ENCODE data around the gene DNAJC19. TPM values are rescaled to one million over a fixed set of nuclear protein-coding genes. Genes with fewer than 3 reads are reported as not detected.

Gene DNAJC19
- total RNA-seq, 2 experiments from 2014 or later, result 49.1 to 56.6 TPM

GRCh38 chr3:180959691-180960090 lies 29.8 kb downstream of the DNAJC19 start:
- Mint-ChIP-seq H3K4me1 (ENCODE audit: low read depth) (peaks cover 7% of the 10 kb centered on the region), H3K27me3 (ENCODE audit: low read depth) (no peaks in the 10 kb centered on the region), H3K9me3 (ENCODE audit: insufficient read depth) (no peaks in the 10 kb centered on the region), H3K4me3 (no peak overlapping the region), H3K27ac (no peak overlapping the region), H3K36me3 (ENCODE audit: low read depth) (peaks cover 66% of the 10 kb centered on the region)
- DNase-seq (no peak), ATAC-seq (no peak)
- CTCF ChIA-PET, result no interaction called here
- POLR2A ChIA-PET, result no interaction called here

- Mint-ChIP-seq H3K4me1 (ENCODE audit: low read depth) (no peaks in the 10 kb centered on the region), H3K9me3 (ENCODE audit: insufficient read depth) (no peaks in the 10 kb centered on the region), H3K27me3 (ENCODE audit: low read depth) (no peaks in the 10 kb centered on the region), H3K4me3 (no peak overlapping the region), H3K36me3 (ENCODE audit: low read depth) (peaks cover 58% of the 10 kb centered on the region), H3K27ac (no peak overlapping the region)
- ChIA-PET POLR2A (no interaction called here), CTCF (no interaction called here)
- DNase-seq, result no peak
- ATAC-seq, result no peak
Measured at GRCh38 chr3:180947761-180948390, 41.7 kb downstream of the DNAJC19 start.

- Mint-ChIP-seq H3K27ac (no peak overlapping the region), H3K4me3 (no peak overlapping the region), H3K9me3 (ENCODE audit: insufficient read depth) (no peaks in the 10 kb centered on the region), H3K27me3 (ENCODE audit: low read depth) (no peaks in the 10 kb centered on the region), H3K4me1 (ENCODE audit: low read depth) (peaks cover 5% of the 10 kb centered on the region), H3K36me3 (ENCODE audit: low read depth) (peaks cover 51% of the 10 kb centered on the region)
- POLR2A ChIA-PET, result no interaction called here
- DNase-seq (no peak), ATAC-seq (no peak)
- CTCF ChIA-PET, result no interaction called here
Measured at GRCh38 chr3:180940826-180941225, 48.7 kb downstream of the DNAJC19 start.

GRCh38 chr3:180934638-180935037 lies 54.9 kb downstream of the DNAJC19 start:
- Mint-ChIP-seq H3K4me3 (no peak overlapping the region), H3K27ac (no peak overlapping the region), H3K9me3 (ENCODE audit: insufficient read depth) (no peaks in the 10 kb centered on the region), H3K36me3 (ENCODE audit: low read depth) (peaks cover 42% of the 10 kb centered on the region), H3K27me3 (ENCODE audit: low read depth) (no peaks in the 10 kb centered on the region), H3K4me1 (ENCODE audit: low read depth) (peaks cover 11% of the 10 kb centered on the region)
- ATAC-seq, result no peak
- ChIA-PET CTCF (interaction anchor here (1.2 kb wide), 1 partner anchor 15 kb away, joined by 3 read pairs; no protein-coding TSS in a partner anchor), POLR2A (interaction anchor here (0.8 to 1.3 kb wide), 2 partner anchors 22 to 333 kb away, joined by 3 to 4 read pairs; partner anchors contain the start of gene TTC14)
- DNase-seq, result no peak

Other genes starting within 250 kb of the DNAJC19 start
- gene FXR1, start 77.1 kb downstream of the DNAJC19 start, total RNA-seq, result 100 to 1,000 TPM; 120 to 134 TPM

All from activated CD8-positive, alpha-beta T cell treated with anti-CD3 and anti-CD28 coated beads, Interleukin-2, amount 10 ng/mL, durations not matched to agents 7 days and 5 days (primary cell).